SK-N-SH (cell line): ENCODE measurements around the gene OBI1.

ENCODE experiments used
- EZH2phosphoT487 ChIP-seq: fragments of 200-600 bp; sonication (generic); IDR thresholded peaks from 2 replicates; pipeline ENCODE4 v1.6.1; 2017; ENCODE audit warnings: low read depth, mixed run types, mild to moderate bottlenecking, antibody characterized with exemption, moderate library complexity, borderline replicate concordance
- JUND ChIP-seq: IDR thresholded peaks from 2 replicates; pipeline ENCODE4 v1.4.0; 2012
- PBX3 ChIP-seq: IDR thresholded peaks from 2 replicates; pipeline ENCODE4; 2012
- RCOR1 ChIP-seq: fragments of 150-350 bp; IDR thresholded peaks from 2 replicates; pipeline ENCODE4 v1.6.1; 2017; ENCODE audit warnings: antibody characterized with exemption, low read length
- RFX5 ChIP-seq: IDR thresholded peaks from 2 replicates; pipeline ENCODE4 v1.6.1; 2012; ENCODE audit warnings: mild to moderate bottlenecking, improper control_type of control experiment, low read length
- TCF12 ChIP-seq: IDR thresholded peaks from 2 replicates; pipeline ENCODE4 v1.4.0; 2012
- USF2 ChIP-seq: fragments of 150-350 bp; IDR thresholded peaks from 2 replicates; pipeline ENCODE4 v1.6.1; 2017; ENCODE audit warnings: antibody characterized with exemption, low read length, low read depth, borderline replicate concordance
- YY1 ChIP-seq: IDR thresholded peaks from 2 replicates; pipeline ENCODE4 v1.4.0; 2012; ENCODE audit warnings: low read depth, mild to moderate bottlenecking
- TF ChIP-seq, protein P1 (sequence below): fragments of 200-600 bp; sonication (generic); IDR thresholded peaks from 2 replicates; pipeline ENCODE4 v1.6.1; 2017; ENCODE audit warnings: antibody characterized with exemption, mild to moderate bottlenecking, moderate library complexity

GRCh38 chr13:78587395-78587794 is 71.6 kb downstream of the OBI1 start:
- TF ChIP-seq, protein P1, sequence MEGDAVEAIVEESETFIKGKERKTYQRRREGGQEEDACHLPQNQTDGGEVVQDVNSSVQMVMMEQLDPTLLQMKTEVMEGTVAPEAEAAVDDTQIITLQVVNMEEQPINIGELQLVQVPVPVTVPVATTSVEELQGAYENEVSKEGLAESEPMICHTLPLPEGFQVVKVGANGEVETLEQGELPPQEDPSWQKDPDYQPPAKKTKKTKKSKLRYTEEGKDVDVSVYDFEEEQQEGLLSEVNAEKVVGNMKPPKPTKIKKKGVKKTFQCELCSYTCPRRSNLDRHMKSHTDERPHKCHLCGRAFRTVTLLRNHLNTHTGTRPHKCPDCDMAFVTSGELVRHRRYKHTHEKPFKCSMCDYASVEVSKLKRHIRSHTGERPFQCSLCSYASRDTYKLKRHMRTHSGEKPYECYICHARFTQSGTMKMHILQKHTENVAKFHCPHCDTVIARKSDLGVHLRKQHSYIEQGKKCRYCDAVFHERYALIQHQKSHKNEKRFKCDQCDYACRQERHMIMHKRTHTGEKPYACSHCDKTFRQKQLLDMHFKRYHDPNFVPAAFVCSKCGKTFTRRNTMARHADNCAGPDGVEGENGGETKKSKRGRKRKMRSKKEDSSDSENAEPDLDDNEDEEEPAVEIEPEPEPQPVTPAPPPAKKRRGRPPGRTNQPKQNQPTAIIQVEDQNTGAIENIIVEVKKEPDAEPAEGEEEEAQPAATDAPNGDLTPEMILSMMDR: no peak
- TF ChIP-seq PBX3: no peak
- TF ChIP-seq EZH2phosphoT487: no peak
- TF ChIP-seq YY1: no peak
- TF ChIP-seq RFX5: no peak
- TF ChIP-seq USF2: no peak
- TF ChIP-seq TCF12: no peak
- TF ChIP-seq RCOR1: no peak
- no peak for TF ChIP-seq JUND
